HG02763 (cell line): ENCODE data around the gene RER1.

Source experiments
- ATAC-seq: cut with Tn5 transposase; IDR thresholded peaks from one replicate; pipeline ENCODE4 v1.9.1; 2021; ENCODE audit warnings: mild to moderate bottlenecking, moderate library complexity; ENCODE audit not compliant: unreplicated experiment

Gene RER1

GRCh38 chr1:2375923-2376260, 15.7 kb upstream of the RER1 start:
- no peak for ATAC-seq

GRCh38 chr1:2376261-2376741, 15.3 kb upstream of the RER1 start:
- ATAC-seq = no peak

GRCh38 chr1:2376931-2377672, 14.5 kb upstream of the RER1 start:
- ATAC-seq = no peak

GRCh38 chr1:2377751-2378440, 13.7 kb upstream of the RER1 start:
- ATAC-seq = no peak

- ATAC-seq = no peak
Measured at GRCh38 chr1:2378441-2378851, 13.2 kb upstream of the RER1 start.

- ATAC-seq = no peak
Measured at GRCh38 chr1:2378956-2379732, 12.5 kb upstream of the RER1 start.

- ATAC-seq = no peak
Measured at GRCh38 chr1:2379733-2380404, 11.8 kb upstream of the RER1 start.

GRCh38 chr1:2380816-2381591, 10.6 kb upstream of the RER1 start:
- ATAC-seq = no peak

- no peak for ATAC-seq
Measured at GRCh38 chr1:2381741-2382620, 9.7 kb upstream of the RER1 start.

- ATAC-seq = no peak
Measured at GRCh38 chr1:2382621-2383361, 8.8 kb upstream of the RER1 start.

- ATAC-seq = no peak
Measured at GRCh38 chr1:2383576-2383975, 8.1 kb upstream of the RER1 start.

GRCh38 chr1:2384130-2384860, 7.3 kb upstream of the RER1 start:
- ATAC-seq = no peak

- ATAC-seq = no peak
Measured at GRCh38 chr1:2384941-2385481, 6.6 kb upstream of the RER1 start.

- ATAC-seq = no peak
Measured at GRCh38 chr1:2385606-2386280, 5.9 kb upstream of the RER1 start.

GRCh38 chr1:2386636-2387611, 4.7 kb upstream of the RER1 start:
- ATAC-seq = no peak
